ENCODE data around the gene USP48. TPM values are rescaled to one million over a fixed set of nuclear protein-coding genes. Genes with fewer than 3 reads are reported as not detected.

The USP48 gene
- total and polyA plus RNA-seq, 2 of the 8 experiments (the other 6 are each of a cell fraction or from before 2014, with no cell fraction given): 12.8 to 83.5 TPM

DNA sequence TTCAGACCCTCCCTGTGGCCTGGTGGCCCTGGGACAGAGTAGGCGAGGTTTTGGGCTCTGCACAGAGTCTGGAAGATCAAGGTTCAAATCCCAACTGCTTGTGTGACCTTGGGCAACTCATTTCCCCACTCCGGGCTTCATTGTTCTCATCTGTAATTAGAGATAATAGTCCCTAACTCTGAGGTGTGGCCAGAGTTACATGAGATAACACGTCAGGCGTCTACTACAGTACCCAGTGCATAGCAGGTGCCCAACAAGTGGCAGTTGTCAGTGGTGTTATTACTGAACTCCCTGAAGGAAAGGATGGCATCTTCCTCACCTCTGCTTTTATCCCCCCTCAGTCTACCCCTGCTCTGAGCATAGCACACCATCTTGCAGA, 134.6 kb downstream of the USP48 start:
- Histone ChIP-seq H4K20me1 (replicated peaks in 1 of 2; ENCODE audit: control insufficient read depth in 1 of 2, insufficient read depth in 2 of 2, low read length in 2 of 2) (peaks cover 0 to 2% of the 10 kb centered on the region in 2 experiments), H2BK120ac (replicated peaks; ENCODE audit: low read depth, low read length) (no peak overlapping the region), H3K9me3 (ENCODE audit: insufficient read depth in 2 of 2, low read depth in 1 of 2, low read length in 1 of 2) (no peaks in the 10 kb centered on the region), H3K14ac (ENCODE audit: insufficient read length) (no peak overlapping the region), H3K4me3 (ENCODE audit: extremely low read depth in 1 of 4, insufficient read depth in 2 of 4, low read depth in 3 of 4, low read length in 4 of 4) (no peak overlapping the region), H3K23me2 (ENCODE audit: low read depth, low read length) (peaks cover 7% of the 10 kb centered on the region; the same call in 1 of the 2 replicates), H3K79me2 (ENCODE audit: control insufficient read depth in 1 of 2, insufficient read depth in 2 of 2, low read length in 2 of 2) (no peaks in the 10 kb centered on the region), H2AK5ac (ENCODE audit: low read depth, low read length) (no peak overlapping the region), H3K36me3 (ENCODE audit: control insufficient read depth in 2 of 4, insufficient read depth in 4 of 4, low read length in 3 of 4) (no peaks in the 10 kb centered on the region; a peak in 1 of 8 replicates), H4K91ac (replicated peaks; ENCODE audit: insufficient read length, low read length) (no peak overlapping the region), H3K4me1 (replicated peaks in 1 of 4; ENCODE audit: control insufficient read depth in 3 of 4, insufficient read depth in 4 of 4, low read length in 3 of 4) (peaks cover 0 to 15% (median 9%) of the 10 kb centered on the region in 4 experiments; a peak in 6 of 7 replicates), H2AFZ (ENCODE audit: low read length) (no peak overlapping the region), H2BK5ac (ENCODE audit: low read depth, low read length) (no peak overlapping the region), H3K79me1 (ENCODE audit: low read depth, low read length) (no peaks in the 10 kb centered on the region; the same call in 1 of the 2 replicates), H2BK15ac (ENCODE audit: low read length) (no peak overlapping the region), H3K27ac (ENCODE audit: low read depth, low read length) (no peak overlapping the region), H3K23ac (ENCODE audit: insufficient read length) (no peak overlapping the region), H2BK12ac (ENCODE audit: low read depth, low read length) (no peak overlapping the region), H3K56ac (replicated peaks; ENCODE audit: insufficient read length, low read depth, low read length) (no peak overlapping the region), H4K8ac (ENCODE audit: extremely low read depth, insufficient read depth, low read length) (no peak overlapping the region), H2BK20ac (ENCODE audit: low read length) (no peak overlapping the region), H3K4ac (replicated peaks; ENCODE audit: insufficient read length, low read depth, low read length) (no peak overlapping the region), H3K27me3 (replicated peaks in 1 of 4; ENCODE audit: control insufficient read depth in 3 of 4, extremely low read depth in 1 of 4, insufficient read depth in 3 of 4, low read length in 3 of 4) (peaks cover 0 to 16% (median 8%) of the 10 kb centered on the region in 4 experiments; a peak in 3 of 7 replicates), H3K9ac (replicated peaks in 1 of 4; ENCODE audit: extremely low read depth in 1 of 4, low read depth in 3 of 4, low read length in 3 of 4) (no peak overlapping the region), H3K18ac (ENCODE audit: extremely low read depth, low read length) (no peak overlapping the region), H4K5ac (ENCODE audit: insufficient read length, low read depth, low read length) (no peak overlapping the region), H3K4me2 (ENCODE audit: insufficient read depth in 1 of 2, low read depth in 2 of 2, low read length in 2 of 2) (no peak overlapping the region)
- CTCF ChIA-PET (ENCODE audit: partially characterized antibody): interaction anchor here (3.1 kb wide), 1 partner anchor 10 kb away, joined by 11 read pairs; no protein-coding TSS in a partner anchor
- FAIRE-seq (no peak), DNase-seq (ENCODE audit: low read depth in 1 of 2, low spot score in 2 of 2) (no peak)
- TF ChIP-seq PHF8 (conservative IDR thresholded peaks at IDR 0.05; ENCODE audit: low read depth, low read length) (no peak), GTF2F1 (IDR thresholded peaks at IDR 0.05; ENCODE audit: borderline replicate concordance, low read depth, low read length) (no peak), KDM1A (IDR thresholded peaks at IDR 0.05; ENCODE audit: borderline replicate concordance, low read length) (no peak)
- WGBS, 2 experiments (ENCODE audit: extremely low coverage in 1 of 2, insufficient coverage in 1 of 2, insufficient read length in 1 of 2, insufficient replicate concordance in 2 of 2, low coverage in 1 of 2, low lambda C conversion rate in 2 of 2, missing lambda C conversion rate in 1 of 2): 69% methylated on average over 4 of the region's 4 CpGs; no CpG with 5 or more reads in 1 of the 2 experiments
- POLR2A ChIA-PET (ENCODE audit: partially characterized antibody): no interaction called here
